ENCODE results near the gene CDH23.

DNA sequence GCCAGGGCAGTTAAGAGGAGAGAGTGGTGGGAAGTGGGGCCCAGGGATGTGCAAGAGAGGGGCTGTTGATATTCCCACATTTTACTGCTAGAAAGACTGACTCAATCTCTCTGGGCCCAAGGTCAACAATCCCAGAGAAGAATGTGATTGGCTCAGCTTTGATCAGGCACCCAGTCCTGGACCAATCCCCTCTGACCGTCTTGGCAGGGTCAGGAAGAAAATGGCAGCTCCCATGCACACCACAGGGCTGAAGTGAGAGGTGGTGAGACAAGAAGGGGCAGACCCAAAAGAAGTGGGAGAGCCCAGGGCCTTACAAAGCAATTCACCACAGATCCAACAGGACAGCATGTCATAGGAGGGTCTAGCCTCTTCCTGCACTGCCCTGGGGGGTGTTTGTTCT, 326.1 kb downstream of the CDH23 start:
- no peak for TF ChIP-seq POLR2A (IDR thresholded peaks at IDR 0.05)
- TF ChIP-seq, protein P1, sequence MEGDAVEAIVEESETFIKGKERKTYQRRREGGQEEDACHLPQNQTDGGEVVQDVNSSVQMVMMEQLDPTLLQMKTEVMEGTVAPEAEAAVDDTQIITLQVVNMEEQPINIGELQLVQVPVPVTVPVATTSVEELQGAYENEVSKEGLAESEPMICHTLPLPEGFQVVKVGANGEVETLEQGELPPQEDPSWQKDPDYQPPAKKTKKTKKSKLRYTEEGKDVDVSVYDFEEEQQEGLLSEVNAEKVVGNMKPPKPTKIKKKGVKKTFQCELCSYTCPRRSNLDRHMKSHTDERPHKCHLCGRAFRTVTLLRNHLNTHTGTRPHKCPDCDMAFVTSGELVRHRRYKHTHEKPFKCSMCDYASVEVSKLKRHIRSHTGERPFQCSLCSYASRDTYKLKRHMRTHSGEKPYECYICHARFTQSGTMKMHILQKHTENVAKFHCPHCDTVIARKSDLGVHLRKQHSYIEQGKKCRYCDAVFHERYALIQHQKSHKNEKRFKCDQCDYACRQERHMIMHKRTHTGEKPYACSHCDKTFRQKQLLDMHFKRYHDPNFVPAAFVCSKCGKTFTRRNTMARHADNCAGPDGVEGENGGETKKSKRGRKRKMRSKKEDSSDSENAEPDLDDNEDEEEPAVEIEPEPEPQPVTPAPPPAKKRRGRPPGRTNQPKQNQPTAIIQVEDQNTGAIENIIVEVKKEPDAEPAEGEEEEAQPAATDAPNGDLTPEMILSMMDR (IDR thresholded peaks at IDR 0.05) = no peak
